Subcutaneous adipose tissue (tissue), 4 donors: ENCODE results near the gene VASN. TPM values are rescaled to one million over a fixed set of nuclear protein-coding genes. Genes with fewer than 3 reads are reported as not detected.

Source experiments
- total RNA-seq, 4 donors: library from RNA; depleted of rRNA; stranded (reverse); fragments of >200 nt; gene quantifications; one replicate each; pipeline ENCODE4 v1.1.0, GENCODE V29; 2016
- TF ChIP-seq, protein P1 (sequence below): fragments of 450-650 bp; IDR thresholded peaks from one replicate; pipeline ENCODE4 v1.5.1; 2016; ENCODE audit warnings: low read depth, mild to moderate bottlenecking, control low read depth, antibody characterized with exemption, moderate library complexity

Gene VASN
- total RNA-seq, 4 donors from 2014 or later: 13.7 to 34.9 (median 22.3) TPM

GRCh38 chr16:4373356-4373908 is 1.8 kb downstream of the VASN start:
- TF ChIP-seq, protein P1, sequence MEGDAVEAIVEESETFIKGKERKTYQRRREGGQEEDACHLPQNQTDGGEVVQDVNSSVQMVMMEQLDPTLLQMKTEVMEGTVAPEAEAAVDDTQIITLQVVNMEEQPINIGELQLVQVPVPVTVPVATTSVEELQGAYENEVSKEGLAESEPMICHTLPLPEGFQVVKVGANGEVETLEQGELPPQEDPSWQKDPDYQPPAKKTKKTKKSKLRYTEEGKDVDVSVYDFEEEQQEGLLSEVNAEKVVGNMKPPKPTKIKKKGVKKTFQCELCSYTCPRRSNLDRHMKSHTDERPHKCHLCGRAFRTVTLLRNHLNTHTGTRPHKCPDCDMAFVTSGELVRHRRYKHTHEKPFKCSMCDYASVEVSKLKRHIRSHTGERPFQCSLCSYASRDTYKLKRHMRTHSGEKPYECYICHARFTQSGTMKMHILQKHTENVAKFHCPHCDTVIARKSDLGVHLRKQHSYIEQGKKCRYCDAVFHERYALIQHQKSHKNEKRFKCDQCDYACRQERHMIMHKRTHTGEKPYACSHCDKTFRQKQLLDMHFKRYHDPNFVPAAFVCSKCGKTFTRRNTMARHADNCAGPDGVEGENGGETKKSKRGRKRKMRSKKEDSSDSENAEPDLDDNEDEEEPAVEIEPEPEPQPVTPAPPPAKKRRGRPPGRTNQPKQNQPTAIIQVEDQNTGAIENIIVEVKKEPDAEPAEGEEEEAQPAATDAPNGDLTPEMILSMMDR: no peak

GRCh38 chr16:4373909-4374742 is 2.5 kb downstream of the VASN start:
- TF ChIP-seq, protein P1: no peak

- TF ChIP-seq, protein P1: no peak
Measured at GRCh38 chr16:4375717-4376116, 4.1 kb downstream of the VASN start.

GRCh38 chr16:4376126-4376892 is 4.7 kb downstream of the VASN start:
- TF ChIP-seq, protein P1: no peak

DNA sequence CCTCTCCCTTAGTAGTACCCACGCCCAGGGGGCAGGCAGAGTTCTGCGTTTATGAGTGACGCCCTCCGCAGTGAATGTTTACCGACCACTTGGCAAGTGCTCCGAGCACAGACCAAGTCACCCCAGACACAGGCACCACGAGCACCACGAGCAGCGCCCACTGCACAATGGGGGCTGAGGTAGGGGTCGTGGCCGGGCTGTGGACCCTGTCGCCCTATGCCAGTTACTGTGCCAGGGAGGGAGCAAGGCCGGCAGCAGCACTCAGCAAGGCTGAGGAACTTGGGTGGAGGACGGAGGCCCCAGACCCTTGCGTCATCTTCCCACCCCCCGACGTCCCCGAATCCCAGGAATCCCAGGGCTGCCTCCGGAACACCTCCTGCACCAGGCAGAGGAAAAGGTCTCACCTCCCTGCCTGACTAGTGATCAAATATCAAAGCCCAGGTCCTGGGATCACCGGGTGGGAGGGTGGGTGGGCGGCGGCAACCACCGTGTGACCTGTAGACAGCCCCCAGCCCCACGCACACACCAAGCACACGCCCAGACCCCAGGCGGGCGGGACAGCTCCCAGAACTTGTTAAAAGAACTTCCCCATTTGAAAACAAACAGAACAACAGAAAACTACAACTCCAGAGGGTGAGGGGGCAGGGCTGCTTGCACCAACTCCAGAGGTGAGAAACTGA is 5.4 kb downstream of the VASN start:
- TF ChIP-seq, protein P1: no peak

DNA sequence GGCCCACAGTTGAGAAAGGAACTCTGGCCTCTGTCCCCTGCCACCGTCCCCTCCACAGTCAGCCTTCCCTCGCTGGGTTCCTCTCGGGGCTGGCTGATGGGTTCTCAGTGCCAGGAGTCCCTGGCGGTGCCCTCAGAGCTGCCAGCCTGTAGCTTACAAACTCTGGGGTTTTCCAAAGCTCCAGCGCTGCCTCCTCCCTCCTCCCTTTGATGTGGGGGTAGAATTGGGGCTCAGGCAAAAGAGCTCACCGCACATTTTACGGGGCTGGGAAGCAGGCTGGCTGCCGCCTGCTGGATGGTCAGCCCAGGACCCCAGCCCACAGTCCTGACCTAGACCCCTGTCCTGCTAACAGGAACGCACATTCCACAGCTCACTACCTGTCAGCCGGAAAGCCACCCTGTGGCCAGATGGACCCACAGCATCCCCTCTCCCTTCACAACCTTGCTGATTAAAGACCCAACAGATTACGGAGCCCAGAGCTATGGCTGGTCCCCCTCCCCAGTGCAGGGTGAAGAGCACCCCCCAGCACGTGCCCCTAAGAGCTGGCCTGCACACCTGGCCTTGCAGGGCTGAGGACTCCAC is 6.0 kb downstream of the VASN start:
- TF ChIP-seq, protein P1: no peak
